Measurements from ENCODE around the gene SDR9C7.
"Not testable (repeated sequence)": the region's sequence is repeated elsewhere in the genome, so short reads cannot be mapped to it uniquely, and the experiment has no call there.

Gene SDR9C7

GRCh38 chr12:56933826-56934625 is at the start of gene SDR9C7:
SDR9C7 (minus strand) TSS chr12:56934408; CDS start chr12:56934261, 147 bp downstream.
- DNase-seq: no peak

GRCh38 chr12:56983386-56983785 is 49.2 kb upstream of the SDR9C7 start:
- DNase-seq: no peak

DNA sequence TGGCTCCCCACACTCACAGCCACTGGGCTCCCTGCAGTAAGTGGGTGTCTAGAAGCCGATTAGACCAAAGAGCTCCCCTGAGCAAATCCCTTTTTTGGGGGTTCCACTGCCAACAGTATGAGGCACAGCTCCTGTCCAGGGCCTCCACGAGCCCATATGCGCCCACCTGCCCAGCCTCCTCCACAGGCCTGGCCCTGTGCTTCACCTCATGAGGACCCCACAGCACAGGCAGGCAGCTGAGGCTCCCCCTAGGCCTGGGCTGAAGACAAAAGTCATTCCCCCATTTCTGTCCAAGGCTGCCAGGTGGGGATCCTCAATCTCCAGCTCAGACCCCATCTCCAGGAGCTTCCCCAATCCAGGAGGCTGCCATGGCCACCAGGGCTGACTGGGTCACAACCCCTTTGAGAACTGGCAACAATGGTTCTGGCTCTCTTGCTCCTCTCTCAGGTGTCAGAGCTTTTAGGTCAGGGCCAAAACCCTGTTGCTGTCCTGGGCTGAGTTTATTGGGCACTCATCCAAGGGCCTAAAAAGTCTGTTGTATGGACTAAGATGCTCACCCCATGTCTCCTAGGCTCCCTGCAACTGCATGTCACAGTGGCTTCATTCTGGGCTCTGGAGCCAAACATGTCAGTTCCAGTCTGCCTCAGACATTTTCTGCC is 48.5 kb upstream of the SDR9C7 start:
- DNase-seq: not testable (repeated sequence)

DNA sequence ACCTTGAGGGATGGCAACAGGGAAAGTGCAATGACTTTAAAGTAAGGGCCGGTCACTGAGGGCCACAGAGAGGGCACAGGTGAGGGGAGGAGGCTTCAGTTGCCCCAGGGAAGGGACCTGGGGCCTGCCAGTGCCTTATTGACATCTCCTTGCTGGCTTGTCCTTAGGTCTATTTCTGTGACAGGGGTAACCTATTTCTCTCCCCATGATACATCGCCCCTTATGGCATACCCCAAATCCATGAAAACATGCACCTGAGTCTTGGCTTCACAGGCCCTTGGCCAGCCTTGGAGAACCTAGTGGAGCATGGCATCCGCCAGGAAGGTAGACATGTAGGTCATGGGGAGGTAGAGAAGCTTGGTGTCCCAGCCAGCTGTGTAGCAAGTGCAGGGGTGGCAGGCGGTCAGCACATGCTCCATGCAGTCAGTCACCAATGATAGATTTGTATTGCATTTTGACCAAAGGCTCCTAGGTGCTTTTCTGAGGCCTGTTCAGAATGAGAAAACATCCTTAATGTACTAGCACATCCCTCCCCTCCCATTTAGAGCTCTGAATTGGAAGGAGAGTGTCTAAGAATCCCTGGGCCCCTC is 46.8 kb upstream of the SDR9C7 start:
- DNase-seq: no peak

DNA sequence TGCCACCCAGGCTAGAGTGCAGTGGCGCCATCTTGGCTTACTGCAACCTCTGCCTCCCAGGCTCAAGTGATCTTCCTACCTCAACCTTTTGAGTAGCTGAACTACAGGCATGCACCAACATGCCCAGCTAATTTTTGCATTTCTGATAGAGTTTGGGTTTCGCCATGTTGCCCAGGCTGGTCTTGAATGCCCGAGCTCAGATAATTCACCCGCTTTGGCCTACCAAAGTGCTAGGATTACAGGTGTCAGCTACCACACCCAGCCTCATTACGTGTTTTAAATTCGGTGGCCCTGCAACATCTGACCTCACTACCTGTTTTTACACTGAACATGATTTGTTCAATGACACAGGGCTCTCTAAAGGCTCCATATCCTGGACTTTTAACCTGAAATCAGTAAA is 46.1 kb upstream of the SDR9C7 start:
- DNase-seq: no peak

GRCh38 chr12:56979628-56980027 is 45.4 kb upstream of the SDR9C7 start:
- DNase-seq: no peak

DNA sequence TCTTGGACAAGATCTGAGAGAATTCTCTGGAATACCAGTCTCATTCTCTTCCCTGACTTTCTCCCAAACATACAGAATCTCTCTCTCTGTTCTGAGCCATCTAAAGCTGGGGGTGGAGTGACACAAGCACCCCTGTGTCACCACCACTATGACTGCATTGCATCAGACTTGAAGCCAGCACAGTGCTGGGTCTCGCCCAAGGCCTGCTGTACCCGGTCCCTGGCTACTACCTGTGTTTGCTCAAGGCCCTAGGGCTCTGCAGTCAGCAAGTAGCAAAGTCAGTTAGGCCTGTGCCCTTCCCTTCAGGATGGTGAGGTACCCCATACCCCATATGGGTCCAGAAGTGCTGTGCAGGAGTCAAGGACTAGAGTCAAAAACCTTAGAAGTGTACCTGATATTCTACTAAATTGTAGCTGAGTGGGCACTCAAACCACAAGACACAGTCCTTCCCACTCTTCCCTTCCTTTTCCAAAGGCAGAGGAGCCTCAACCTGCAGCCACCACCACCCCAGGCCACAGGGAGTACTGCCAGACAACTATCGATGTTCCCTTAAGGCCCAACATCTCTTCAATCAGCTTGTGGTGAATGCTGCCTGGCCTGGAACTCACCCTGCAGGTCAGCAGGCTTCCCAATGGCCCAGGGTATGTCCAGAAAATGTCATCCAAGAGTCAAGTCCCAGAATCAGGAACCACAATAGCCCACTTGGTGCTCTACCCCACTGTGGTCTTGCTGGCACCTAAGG is 44.4 kb upstream of the SDR9C7 start:
- no peak for DNase-seq

GRCh38 chr12:56977361-56977760 is 43.2 kb upstream of the SDR9C7 start:
- DNase-seq: not testable (repeated sequence)

DNA sequence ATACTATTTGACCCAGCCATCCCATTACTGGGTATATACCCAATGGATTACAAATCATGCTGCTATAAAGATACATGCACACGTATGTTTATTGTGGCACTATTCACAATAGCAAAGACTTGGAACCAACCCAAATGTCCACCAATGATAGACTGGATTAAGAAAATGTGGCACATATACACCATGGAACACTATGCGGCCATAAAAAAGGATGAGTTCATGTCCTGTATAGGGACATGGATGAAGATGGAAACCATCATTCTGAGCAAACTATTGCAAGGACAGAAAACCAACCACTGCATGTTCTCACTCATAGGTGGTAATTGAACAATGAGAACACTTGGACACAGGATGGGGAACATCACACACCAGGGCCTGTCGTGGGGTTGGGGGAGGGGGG is 40.0 kb upstream of the SDR9C7 start:
- DNase-seq: not testable (repeated sequence)

DNA sequence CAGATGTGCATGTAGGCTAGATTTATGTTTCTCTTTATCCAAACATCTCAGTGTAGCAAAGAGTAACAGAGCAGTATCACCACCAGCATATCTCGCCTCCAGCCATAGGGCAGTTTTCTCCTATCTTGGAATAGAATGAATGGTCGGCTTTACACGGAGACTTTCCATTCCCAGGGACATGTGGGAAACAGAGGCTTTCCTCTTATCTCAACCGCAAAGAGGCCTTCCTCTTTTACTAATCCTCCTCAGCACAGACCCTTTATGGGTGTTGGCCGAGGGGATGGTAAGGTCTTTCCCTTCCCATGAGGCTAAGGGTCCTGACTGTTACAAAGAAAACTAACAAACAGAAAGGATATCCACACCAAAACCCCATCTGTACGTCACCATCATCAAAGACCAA is 34.7 kb upstream of the SDR9C7 start:
- not testable (repeated sequence) for DNase-seq

GRCh38 chr12:56965997-56966642 is 31.9 kb upstream of the SDR9C7 start:
- not testable (repeated sequence) for DNase-seq

DNA sequence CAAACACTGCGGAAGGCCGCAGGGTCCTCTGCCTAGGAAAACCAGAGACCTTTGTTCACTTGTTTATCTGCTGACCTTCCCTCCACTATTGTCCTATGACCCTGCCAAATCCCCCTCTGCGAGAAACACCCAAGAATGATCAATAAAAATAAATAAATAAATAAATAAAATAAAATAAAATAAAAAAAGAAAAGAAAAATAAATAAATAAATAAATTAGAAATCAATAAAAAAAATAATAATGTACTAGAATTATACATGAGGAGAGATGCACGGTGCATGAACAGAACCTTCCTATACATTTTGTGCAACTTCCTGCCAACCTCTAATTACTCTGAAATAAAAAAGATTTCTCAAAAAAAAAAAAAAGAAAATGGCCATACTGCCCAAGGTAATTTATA is 30.9 kb upstream of the SDR9C7 start:
- not testable (repeated sequence) for DNase-seq

- DNase-seq: not testable (repeated sequence)
Measured at GRCh38 chr12:56963557-56963956, 29.3 kb upstream of the SDR9C7 start.

DNA sequence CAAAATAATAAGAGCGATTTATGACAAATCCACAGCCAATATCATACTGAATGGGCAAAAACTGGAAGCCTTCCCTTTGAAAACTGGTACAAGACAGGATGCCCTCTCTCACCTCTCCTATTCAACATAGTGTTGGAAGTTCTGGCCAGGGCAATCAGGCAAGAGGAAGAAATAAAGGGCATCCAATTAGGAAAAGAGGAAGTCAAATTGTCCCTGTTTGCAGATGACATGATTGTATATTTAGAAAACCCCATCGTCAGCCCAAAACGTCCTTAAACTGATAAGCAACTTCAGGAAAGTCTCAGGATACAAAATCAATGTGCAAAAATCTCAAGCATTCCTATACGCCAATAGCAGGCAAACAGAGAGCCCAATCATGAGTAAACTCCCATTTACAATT is 28.0 kb upstream of the SDR9C7 start:
- DNase-seq: not testable (repeated sequence)

DNA sequence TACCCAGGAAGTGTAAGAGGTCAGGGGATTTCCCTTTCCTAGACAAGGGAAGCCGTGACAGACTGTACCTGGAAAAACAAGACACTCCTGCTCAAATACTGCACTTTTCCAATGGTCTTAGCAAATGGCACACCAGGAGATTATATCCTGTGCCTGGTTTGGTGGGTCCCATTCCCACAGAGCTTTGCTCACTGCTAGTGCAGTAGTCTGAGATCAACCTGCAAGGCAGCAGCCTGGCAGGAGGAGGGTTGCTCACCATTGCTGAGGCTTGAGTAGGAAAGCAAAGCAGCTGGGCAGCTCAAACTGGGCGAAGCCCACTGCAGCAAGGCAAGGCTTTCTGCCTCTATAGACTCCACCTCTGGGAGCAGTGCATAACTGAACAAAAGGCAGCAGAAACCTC is 24.2 kb upstream of the SDR9C7 start:
- DNase-seq: no peak

DNA sequence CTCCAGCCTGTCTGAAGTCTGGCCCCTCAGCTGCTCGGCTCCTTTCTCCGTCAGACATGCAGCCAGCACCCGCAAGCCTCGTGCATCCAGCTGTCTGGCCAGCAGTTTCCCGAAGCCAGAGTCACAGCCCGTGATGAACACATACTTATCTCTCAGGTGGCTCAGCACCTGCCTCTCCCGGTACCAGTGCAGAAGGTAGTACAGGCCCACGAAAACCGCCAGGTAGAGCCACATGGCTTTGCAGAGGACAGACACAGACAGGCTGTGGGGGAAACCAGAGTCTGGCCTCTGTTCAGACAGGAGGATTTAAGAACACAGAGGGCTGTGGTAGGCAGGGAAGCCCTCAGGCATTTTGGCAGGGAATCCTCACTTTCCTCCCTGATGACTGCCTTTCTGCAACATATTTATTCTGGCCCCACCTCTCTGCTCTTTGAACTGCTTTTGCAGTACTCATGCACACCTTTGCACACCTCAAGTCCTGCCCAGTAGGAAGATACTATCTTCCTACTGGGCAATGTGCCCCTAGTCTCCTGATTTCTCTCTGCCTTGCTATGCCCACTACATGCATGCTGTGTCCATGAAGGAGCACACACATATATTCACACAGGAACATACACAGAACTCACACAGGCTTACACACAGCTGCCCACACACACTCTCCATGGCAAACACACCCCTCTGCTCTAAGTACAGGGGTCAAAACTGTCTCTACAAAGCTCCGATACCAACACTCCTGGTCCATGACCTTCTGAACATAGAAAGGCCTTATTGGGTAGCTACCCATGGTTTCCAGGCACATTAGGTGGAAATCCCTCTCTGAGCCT is 23.2 kb upstream of the SDR9C7 start, which contains the start of gene RDH16:
Gene RDH16, minus strand, starts transcription at position 380 of the 824 bp plus-strand sequence. Its CDS starts 146 bp downstream, at position 234.
- no peak for DNase-seq

- DNase-seq: no peak
Measured at GRCh38 chr12:56955631-56956256, 21.5 kb upstream of the SDR9C7 start.

GRCh38 chr12:56954958-56955355 is 20.7 kb upstream of the SDR9C7 start:
- no peak for DNase-seq

GRCh38 chr12:56954057-56954957 is 20.1 kb upstream of the SDR9C7 start:
- DNase-seq: no peak

- no peak for DNase-seq
Measured at GRCh38 chr12:56953314-56953713, 19.1 kb upstream of the SDR9C7 start.

Data from midbrain (tissue), 1 donor.